GM12865 (cell line): ENCODE measurements around the gene LHFPL3.

ENCODE experiments used
- DNase-seq: peaks from one replicate; pipeline ENCODE4 v3.0.0; 2010; ENCODE audit warnings: low read depth
- H3K4me3 ChIP-seq: 2 replicates; pipeline ENCODE4 v1.5.1; 2011; ENCODE audit warnings: mild to moderate bottlenecking, low read depth, low read length, control low read depth
- CTCF ChIP-seq: IDR thresholded peaks from 2 replicates; pipeline ENCODE4 v1.5.1; 2011; ENCODE audit warnings: low read length, control low read depth, low read depth, inconsistent platforms; ENCODE audit not compliant: insufficient read depth; ENCODE audit errors: missing control alignments

The LHFPL3 gene

DNA sequence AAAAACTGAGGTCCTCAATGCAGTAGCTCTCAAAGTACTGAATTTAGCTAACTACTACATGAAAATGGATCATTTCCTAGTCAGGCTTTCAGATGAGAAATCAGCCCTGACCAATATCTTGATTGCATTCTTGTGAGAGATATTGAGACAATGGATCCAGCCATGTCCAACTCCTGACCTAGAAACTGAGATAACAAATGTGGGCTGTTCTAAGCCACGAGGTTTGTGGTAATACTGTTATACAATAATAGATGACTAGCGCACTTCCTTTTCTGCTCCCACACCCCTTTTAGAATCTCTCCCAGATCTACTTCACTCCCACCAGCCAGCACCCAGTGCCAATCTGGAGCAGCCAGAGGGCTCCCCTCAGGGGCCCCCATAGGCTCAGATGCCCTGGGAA, 476.3 kb downstream of the LHFPL3 start:
- H3K4me3 ChIP-seq, result no peak overlapping the region
- TF ChIP-seq CTCF, result no peak

DNA sequence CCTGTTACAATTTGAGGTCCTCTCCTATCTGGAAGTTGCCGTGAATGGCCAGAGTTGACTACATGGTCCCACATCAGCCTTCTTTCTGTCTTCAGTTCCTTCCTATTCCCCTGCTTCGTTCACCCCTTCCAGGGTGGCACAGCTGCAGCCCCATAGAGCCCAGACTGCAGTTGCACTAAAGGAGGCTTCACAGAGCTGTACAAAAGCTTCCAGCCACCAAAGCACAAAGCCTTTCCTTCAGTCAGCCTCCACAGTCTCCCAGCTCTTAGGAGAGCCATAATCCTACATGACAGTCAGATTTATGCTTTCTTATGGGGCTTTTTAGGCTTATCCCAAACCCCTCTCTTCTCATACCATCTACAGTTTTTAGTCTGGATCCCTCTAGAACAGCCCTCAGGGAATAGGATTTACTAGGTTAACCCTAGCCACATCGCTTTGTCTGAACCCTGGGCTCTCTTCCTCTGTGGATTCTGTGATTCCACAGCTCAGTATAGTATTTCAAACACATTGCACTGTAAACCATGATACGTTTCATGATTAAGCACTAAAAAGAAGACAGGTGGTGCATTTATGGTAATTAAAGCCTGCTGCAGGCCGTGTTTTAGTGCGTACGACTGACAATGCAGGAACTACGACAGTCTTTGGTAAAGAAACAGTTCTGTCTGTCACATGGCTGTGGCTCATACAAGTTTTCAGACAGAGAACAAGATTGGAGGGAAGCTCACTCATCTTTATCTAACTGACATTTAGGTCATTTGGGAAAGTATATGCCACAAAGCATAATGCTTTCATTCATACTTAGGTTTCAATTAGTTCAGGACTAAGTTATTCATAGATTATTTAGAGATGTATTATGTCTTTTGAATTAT, 477.3 kb downstream of the LHFPL3 start:
- no peak for DNase-seq
- no peak for TF ChIP-seq CTCF

More for the DNA sequence above, 476.3 kb downstream of the LHFPL3 start:
- DNase-seq, result no peak

DNA sequence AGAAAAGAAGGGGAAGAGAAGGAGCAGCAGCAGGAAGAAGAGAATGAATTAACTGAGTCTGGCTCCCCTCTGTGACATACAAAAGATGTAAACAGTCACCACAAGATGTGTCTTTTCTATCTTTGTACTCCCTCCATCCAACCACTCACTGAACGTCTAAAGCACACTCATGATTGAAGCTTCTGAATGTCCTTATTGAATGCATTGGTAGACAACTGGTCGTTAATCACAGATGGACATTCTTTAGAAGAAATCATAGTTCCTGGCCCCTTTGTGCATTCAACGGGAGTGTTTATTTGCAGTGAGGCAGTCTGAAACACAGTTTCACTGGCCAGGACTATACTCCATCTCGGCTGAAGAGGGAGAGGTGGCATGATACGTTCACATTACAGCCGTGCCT, 479.3 kb downstream of the LHFPL3 start:
- no peak for DNase-seq
- no peak for TF ChIP-seq CTCF

More for the DNA sequence above, 477.3 kb downstream of the LHFPL3 start:
- no peak overlapping the region for H3K4me3 ChIP-seq

GRCh38 chr7:104809906-104810305, 481.5 kb downstream of the LHFPL3 start:
- no peak for TF ChIP-seq CTCF
- no peak for DNase-seq
- no peak overlapping the region for H3K4me3 ChIP-seq

More for the DNA sequence above, 479.3 kb downstream of the LHFPL3 start:
- no peak overlapping the region for H3K4me3 ChIP-seq

GRCh38 chr7:104814126-104814525, 485.7 kb downstream of the LHFPL3 start:
- H3K4me3 ChIP-seq, result no peak overlapping the region
- DNase-seq, result no peak
- no peak for TF ChIP-seq CTCF

GRCh38 chr7:104814671-104815400, 486.4 kb downstream of the LHFPL3 start:
- no peak overlapping the region for H3K4me3 ChIP-seq
- no peak for DNase-seq
- no peak for TF ChIP-seq CTCF

DNA sequence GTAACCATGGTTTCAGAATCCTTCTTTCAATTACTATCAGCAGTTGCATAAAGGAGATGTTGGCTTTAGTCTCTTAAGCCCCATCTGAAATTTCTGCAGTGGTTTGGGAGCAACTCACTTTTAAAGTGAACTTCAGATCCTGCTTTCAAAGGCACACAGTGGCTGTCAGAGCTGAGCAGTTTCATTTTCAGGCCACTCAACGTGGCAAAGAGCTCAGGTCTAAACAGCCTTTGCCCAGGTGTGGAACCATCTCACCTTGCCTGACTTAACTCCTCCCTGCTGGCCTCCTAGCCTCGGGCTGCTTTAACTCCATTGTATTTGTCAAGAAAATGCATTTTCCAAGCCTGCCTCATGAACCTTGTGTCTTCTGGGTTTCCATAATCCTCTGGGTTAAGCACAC, 488.1 kb downstream of the LHFPL3 start:
- DNase-seq, result no peak
- no peak for TF ChIP-seq CTCF
- no peak overlapping the region for H3K4me3 ChIP-seq
